ENCODE data around the gene C1QTNF12.
"Not testable (repeated sequence)": the region's sequence is repeated elsewhere in the genome, so short reads cannot be mapped to it uniquely, and the experiment has no call there.

The C1QTNF12 gene

GRCh38 chr1:1259540-1259939 lies 13.0 kb upstream of the C1QTNF12 start:
- DNase-seq (ENCODE audit: low spot score): no peak

DNA sequence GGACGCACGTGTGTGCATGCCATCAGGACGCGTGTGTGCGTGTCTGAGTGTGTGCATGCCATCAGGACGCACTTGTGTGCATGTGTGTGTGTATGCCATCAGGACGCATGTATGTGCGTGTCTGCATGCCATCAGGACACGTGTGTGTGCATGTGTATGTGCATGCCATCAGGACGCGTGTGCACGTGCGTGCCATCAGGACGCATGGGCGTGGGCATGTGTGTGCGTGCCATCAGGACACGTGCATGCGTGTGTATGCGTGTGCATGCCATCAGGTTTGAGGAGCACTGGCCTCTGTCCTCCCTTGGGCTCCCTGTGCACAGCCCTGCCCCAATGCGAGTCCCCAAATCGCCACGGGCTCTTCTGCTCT lies 12.6 kb upstream of the C1QTNF12 start:
- DNase-seq (ENCODE audit: low spot score): no peak

DNA sequence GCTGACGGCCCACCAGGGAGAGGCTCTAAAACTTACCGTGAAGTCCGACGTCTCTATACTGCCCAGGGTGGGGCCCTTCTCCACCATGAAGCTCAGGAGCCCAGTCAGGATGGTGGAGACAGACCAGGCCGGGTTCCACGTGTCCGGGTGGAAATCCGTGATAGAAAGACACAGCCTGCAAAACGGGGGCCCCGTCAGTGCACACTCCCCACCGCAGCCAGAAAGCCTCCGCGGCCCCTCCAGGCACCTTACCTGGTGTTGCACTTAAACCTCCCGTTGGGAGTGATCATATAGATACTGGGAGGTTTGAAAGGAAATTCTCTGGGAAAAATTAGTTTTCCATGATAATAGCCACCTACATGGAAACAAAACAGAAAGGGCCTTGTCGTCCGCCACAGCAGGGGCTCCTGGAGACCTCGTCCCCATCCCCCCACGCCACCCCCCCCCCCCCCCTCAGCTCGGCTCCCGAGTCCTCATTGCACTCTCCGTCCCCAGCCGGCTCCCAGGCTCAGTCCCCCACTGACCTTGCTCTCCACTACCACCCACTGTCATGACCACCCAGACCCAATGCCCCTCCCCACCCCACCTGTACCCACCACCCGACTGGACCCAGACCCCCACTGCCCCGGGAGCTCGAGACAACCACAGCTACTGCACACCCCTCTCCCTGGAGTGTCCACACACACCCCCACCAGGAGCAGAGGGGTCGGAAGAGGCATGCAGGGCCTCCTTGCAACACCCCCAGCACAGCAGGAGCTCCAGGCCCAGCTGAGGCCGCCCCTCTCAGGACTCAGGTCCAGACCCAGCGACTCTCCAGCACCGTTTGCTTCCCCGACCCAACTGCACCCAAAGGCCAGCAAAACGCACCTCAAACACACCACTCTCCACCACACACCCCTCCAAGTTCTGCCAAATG lies 10.7 kb upstream of the C1QTNF12 start:
- DNase-seq (ENCODE audit: low spot score): no peak

DNA sequence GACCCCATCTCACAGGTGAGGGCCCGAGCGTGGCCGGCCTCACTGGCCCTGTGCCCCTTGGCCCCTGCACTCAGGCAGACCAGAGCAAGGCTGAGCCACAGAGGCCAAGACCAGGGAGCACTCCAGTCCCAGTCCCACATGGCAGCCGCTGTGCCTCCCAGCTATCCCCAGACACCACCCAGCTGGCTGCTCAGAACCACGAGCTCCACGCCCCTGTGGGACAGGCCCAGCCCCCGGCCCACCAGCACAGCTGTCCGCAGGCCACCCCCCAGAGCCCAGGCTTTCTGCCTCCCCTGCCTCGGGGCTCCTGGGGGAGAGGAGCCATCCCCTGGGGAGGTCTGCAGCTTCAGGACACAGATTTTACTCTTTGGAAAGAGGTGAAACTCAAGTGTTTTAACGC lies 9.1 kb upstream of the C1QTNF12 start:
- DNase-seq (ENCODE audit: low spot score): no peak

DNA sequence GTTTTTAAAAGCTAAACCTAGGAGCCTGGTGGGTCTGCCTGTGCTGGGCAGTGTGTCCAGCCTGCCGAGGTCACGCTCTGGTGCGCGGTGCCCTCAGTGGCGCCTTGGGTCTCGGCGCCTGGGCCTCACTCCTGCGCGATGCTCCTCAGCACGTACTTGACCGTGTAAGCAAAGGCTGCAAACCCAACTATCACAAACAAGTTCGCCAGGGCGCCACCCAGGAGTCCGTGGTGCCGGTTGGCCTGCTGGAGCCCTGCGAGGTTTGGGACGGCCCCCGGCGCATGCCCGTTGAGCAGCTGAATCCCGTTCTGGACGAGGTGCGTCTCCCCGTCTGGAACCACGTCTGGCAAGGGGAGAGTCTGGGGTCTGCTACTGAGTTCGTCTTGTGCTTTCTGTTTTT lies 8.6 kb upstream of the C1QTNF12 start:
- no peak for DNase-seq (ENCODE audit: low spot score)

DNA sequence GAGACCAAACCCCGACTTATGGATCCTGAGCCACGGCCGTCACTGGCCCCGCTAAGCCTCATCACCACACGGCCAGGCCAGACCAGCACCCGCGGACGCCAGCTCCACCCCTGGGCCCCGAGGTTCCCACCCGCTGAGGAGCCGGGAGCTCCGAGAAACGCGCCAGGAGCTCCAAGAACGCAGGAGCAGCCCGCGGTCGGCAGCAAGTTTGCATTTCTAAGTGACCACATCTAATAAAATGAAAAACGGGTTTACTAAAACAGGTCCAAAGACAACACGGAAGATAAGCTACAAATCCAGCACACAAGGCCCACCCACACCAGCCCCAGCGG lies 8.1 kb upstream of the C1QTNF12 start:
- DNase-seq (ENCODE audit: low spot score): no peak

DNA sequence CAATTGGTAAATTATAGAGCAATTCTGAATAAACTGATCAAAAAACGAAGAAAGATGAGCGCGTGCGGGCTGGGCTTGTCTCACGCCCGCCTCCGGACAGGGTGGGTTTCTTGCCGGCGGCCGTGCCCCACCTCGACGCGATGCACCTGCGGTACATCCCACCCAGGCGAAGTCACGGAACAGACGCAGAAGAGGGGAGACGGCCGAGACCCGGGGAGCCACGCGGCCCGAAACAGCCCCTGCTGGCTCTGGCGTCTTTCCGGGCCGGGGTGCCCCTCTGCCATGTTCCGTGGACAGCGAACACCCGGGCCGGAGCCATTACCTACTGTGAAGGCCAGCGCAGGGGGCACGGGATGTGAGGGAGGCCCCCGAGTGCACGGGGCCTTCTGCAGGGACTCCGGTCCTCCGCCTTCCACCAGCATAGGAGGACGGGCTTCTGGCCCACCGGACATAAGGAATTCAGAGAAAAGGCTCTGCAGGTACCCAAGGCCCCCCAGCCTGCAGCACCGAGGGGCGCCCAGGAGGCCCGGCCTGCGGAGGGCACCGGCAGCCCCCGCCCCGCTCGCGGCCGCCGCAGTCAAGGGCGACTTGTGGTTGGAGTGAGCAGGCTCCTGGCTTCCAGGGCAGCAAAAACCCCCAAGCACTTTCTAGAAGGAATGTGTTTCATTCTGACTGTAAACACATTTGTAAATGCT lies 7.6 kb upstream of the C1QTNF12 start:
- no peak for DNase-seq (ENCODE audit: low spot score)

- DNase-seq (ENCODE audit: low spot score): no peak
These were observed 6.8 kb upstream of the C1QTNF12 start for GRCh38 chr1:1253314-1253713.

GRCh38 chr1:1250786-1251284 lies 4.3 kb upstream of the C1QTNF12 start:
- DNase-seq (ENCODE audit: low spot score): no peak

DNA sequence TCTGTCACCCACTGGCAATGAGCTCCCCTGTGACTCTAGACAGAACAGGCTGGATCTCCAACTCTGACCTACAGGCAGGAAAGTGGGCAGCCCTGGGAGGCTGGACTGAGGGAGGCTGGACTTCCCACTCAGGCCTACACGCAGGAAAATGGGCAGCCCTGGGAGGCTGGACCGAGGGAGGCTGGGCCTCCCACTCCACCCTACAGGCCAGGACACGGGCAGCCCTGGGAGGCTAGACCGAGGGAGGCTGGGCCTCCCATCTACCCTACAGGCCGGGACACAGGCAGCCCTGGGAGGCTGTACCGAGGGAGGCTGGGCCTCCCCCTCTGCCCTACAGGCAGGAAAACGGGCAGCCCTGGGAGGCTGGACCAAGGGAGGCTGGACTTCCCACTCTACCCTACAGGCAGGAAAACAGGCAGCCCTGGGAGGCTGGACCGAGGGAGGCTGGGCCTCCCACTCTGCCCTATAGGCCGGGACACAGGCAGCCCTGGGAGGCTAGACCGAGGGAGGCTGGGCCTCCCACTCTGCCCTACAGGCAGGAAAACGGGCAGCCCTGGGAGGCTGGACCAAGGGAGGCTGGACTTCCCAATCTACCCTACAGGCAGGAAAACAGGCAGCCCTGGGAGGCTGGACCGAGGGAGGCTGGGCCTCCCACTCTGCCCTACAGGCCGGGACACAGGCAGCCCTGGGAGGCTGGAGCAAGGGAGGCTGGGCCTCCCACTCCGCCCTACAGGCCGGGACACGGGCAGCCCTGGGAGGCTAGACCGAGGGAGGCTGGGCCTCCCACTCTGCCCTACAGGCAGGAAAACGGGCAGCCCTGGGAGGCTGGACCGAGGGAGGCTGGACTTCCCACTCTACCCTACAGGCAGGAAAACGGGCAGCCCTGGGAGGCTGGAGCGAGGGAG lies 1.7 kb upstream of the C1QTNF12 start:
- not testable (repeated sequence) for DNase-seq (ENCODE audit: low spot score)

DNA sequence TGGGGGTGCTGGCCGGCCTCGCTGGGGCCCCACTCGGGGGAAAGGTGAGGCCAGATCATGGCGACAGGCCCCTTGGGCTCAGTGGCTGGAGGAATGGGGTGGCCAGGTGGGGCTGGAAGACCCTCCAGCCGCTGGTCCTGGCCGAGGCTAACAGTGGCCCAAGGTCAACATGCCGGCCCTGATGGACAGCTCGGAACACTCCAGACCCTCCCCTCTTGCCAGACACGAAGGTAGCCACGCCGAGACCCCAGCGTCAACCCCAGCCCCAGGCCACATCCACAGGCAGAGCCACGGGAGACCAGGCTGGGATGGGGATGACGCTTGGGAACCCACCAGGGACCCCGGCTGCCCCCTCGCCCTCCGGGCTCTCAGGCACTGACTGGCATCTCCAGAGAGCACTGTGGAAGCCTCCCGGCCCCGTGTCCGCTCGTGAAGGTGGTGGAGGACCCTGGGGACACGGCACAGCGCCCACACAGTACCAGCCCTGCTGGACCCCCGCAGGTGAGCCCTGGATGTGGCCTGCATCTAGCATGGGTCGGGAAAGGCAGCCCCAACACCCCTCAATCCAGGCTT lies 905 bp upstream of the C1QTNF12 start:
- DNase-seq (ENCODE audit: low spot score): no peak

GRCh38 chr1:1245817-1246576 lies 525 bp downstream of the C1QTNF12 start:
- DNase-seq (ENCODE audit: low spot score): no peak

GRCh38 chr1:1245178-1245816 lies 1.2 kb downstream of the C1QTNF12 start:
- DNase-seq (ENCODE audit: low spot score): no peak

GRCh38 chr1:1244192-1244811 lies 2.2 kb downstream of the C1QTNF12 start:
- peak; percentile 36 for DNase-seq (ENCODE audit: low spot score)

- DNase-seq (ENCODE audit: low spot score): no peak
These were observed 2.7 kb downstream of the C1QTNF12 start for GRCh38 chr1:1243807-1244191.

DNA sequence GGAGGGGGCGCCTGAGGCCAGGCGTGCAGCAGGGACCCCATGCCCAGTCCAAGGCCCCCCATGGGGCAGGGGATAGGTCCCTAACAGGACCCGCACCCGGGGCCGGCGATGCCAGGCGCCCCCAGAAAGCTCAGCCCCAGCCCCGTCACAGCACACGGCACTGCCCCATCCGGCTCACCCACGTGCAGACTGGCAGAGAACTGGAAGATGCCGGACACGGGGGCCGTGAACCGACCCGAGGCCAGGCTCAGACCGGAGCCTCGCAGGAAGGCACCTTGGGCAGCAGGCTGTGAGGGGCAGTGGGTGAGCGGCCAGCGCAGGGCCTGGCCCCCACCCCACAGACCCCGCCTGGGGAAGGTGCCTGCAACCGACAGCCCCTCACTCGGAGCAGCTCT lies 3.3 kb downstream of the C1QTNF12 start:
- DNase-seq (ENCODE audit: low spot score): no peak

DNA sequence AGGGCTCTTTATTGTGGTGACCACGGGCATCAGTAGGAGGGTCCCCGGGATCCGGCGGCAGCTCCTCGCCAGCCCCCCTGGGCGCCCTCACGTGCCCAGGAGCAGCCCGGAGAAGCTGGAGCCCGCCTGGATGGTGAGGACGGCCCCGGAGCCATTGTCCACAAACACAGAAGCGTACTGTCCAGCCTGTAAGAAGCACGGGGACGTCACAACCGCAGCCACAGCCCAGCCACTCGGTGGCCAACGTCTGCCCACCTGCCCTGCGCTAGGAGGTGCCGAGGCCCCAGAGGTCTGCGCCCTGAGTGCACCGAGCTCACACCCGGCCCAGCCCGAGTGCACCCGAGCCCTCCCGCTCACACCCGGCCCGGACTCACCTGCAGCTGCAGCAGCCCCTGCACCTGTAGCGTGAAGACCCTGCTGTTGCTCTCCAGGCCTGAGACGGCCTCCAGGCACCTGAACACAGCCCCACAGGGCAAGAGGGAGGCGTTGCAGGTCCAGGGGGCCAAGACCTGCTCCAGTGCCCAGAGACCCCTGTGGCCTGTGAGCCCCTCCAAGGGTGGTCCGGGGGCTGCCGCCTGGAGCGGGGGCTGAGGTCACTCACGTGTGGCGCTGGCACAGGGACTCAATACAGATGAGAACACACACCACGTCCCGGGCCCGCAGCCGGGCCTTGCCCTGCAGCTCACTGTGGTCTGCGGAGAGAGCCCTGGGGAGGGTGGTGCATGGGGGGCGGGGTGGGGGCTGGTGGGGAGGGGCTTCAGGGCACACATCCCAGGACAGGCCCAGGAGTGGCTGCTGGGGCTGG lies 3.9 kb downstream of the C1QTNF12 start:
- no peak for DNase-seq (ENCODE audit: low spot score)

GRCh38 chr1:1241588-1242219 lies 4.8 kb downstream of the C1QTNF12 start:
- DNase-seq (ENCODE audit: low spot score): no peak
